GM19455 (cell line): ENCODE results near the gene TP53.
A peak's percentile ranks its signal among the peaks of the same experiment; 100 is the strongest.
"Not testable (repeated sequence)": the region's sequence is repeated elsewhere in the genome, so short reads cannot be mapped to it uniquely, and the experiment has no call there.

Source experiments
- ATAC-seq: cut with Tn5 transposase; IDR thresholded peaks from one replicate; pipeline ENCODE4 v1.9.1; 2021; ENCODE audit not compliant: unreplicated experiment

The TP53 gene

GRCh38 chr17:7632492-7632894, 54.8 kb downstream of the TP53 start:
- no peak for ATAC-seq

GRCh38 chr17:7631398-7632380, 55.6 kb downstream of the TP53 start:
- ATAC-seq, result no peak

GRCh38 chr17:7629939-7630571, 57.2 kb downstream of the TP53 start, which contains the start of gene SHBG:
Gene SHBG (plus strand): TSS chr17:7630135. CDS start chr17:7630173, 38 bp downstream.
- no peak for ATAC-seq

DNA sequence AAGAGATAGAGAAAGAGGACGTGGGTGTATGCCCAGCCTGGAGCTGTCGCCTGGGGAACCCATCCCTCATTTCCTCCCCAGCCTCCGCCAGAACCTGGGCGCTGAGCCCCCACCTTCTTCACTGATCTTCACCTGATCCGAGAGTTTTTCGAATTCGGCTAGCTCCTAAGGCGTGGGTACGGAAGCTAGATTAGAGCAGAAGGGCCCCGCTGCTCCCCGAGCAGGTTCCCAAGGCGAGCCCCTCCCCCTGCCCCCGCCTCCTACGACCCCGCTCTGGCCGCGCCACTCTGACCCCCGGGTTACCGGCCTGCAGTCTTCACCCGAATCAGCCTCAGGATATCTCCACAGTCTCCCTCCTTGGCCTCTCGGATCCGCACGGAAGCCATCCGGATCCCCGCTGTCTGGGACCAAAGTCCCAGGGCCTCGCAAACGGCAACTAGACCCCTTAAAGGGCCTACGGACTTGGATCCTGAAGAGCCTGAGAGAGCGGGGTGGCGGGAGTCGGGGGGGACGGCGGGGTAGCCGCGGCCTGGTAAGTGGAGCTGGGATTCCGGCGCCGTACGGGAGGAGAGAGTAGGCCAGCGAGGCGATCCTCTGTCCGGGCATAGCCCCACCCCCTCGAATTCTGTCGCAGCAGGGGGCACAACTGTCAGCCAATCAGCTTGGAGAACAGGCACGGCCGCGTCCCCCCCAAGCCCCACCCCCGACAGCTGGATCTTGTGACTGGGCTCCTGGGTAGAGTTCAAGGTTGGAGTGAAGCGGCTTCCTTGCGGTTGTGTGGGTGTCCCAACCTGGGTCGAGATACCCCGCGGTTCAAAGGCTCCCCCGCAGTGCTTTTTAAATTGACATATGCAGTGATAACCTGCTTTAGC, 59.8 kb downstream of the TP53 start, which contains the start of gene SAT2:
Gene SAT2 (minus strand): TSS at position 572 of the 872 bp plus-strand sequence. CDS start 186 bp downstream, at position 386.
- ATAC-seq, result peak; percentile 82

- ATAC-seq, result no peak
Measured at GRCh38 chr17:7626956-7627249, 60.4 kb downstream of the TP53 start.

- no peak for ATAC-seq
Measured at GRCh38 chr17:7626307-7626706, 61.0 kb downstream of the TP53 start.

DNA sequence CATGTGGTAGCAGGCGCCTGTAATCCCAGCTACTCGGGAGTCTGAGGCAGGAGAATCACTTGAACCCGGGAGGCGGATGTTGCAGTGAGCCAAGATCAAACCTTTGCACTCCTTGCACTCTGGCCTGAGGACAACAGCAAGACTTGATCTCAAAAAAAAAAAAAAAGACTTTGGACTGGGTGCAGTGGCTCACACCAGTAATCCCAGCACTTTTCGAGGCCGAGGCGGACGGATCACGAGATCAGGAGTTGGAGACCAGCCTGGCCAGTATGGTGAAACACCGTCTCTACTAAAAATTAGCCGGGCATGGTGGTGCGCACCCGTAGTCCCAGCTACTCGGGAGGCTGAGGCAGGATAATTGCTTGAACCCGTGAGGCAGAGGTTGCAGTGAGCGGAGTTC, 61.5 kb downstream of the TP53 start:
- not testable (repeated sequence) for ATAC-seq

DNA sequence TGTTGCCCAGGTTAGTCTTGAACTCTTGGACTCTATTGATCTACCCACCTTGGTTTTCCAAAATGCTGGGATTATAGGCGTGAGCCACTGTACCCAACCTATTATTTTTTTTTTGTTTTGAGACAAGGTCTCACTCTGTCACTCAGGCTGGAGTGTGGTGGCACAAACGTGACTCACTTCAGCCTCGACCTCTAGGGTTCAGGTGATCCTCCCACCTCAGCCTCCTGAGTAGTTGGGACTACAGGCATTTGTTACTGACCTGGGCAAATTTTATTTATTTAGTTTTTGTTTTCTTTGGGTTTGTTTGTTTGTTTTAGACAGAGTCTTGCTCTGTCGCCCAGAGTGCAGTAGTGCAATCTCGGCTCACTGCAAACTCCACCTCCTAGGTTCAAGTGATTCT, 63.6 kb downstream of the TP53 start:
- no peak for ATAC-seq

DNA sequence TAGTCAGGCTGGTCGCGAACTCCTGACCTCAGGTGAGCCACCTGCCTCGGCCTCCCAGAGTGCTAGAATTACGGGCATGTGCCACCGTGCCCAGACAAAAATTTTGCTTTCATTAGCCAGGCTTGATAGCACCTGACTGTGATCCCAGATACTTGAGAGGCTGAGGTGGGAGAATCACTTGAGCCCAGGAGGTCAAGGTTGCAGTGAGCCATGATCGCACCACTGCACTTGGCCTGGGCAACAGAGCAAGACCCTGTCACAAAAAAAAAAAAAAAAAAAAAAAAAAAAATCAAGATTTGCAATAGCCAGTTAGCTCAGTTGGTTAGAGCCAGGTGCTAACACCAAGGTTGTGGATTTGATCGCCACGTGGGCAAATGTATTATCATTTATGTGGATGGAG, 66.5 kb downstream of the TP53 start:
- ATAC-seq, result no peak

DNA sequence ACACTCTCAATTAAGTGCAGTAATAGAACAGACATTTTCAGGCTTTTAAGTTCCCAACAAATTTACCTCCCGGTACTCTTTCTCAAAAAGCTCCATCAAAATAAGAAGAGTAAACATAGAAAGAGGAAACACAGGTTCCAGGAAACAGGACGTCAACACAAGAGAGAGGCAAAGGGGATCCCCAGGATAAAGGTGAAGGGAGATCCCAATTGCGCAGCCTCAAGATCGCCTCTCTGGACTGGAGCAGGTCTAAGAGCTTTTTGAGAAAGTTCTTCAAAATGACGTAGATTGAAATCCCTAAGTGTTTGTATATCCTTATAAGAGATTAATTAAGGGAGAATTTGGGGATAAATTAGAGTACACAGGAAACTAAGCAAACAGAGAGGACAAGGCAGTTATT, 68.7 kb downstream of the TP53 start:
- ATAC-seq, result no peak
